ENCODE measurements around the gene ERLIN1. TPM values are rescaled to one million over a fixed set of nuclear protein-coding genes. Genes with fewer than 3 reads are reported as not detected.

ERLIN1 gene
- total RNA-seq, 1 experiment from 2014 or later, result 24.9 TPM

DNA sequence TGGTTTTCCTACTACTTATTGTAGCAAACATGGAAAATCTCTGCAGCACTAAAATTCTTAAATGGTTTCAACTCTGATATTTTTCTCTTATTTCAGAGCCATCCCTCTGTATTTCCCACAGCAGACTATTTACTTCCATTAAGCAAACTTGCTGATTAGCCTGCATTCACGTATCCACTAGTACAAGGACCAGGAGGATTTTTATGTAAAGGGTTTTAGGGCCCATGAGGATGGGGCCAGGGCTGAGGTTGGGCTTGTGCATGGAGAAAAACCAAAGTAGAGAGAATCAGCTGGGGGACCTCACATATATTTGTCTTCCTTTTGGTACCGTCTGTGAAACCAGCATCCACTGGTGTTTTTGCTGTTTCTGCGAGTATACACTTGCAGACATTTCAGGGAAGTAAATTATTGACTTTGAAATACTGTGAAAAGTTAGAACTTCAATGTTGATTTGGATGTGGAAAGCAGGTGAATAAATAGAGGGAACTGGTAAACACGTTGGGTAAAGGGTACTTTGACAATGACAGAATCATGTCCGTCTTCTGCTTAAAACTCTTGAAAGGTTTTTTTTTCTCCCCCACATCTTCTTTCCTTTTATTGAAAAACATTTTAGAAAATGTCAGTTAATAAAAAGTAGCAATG lies 44.3 kb downstream of the ERLIN1 start:
- H3K27me3 ChIP-seq (ENCODE audit: insufficient read depth, low read depth), result no peaks in the 10 kb centered on the region
- CTCF ChIA-PET, result no interaction called here

DNA sequence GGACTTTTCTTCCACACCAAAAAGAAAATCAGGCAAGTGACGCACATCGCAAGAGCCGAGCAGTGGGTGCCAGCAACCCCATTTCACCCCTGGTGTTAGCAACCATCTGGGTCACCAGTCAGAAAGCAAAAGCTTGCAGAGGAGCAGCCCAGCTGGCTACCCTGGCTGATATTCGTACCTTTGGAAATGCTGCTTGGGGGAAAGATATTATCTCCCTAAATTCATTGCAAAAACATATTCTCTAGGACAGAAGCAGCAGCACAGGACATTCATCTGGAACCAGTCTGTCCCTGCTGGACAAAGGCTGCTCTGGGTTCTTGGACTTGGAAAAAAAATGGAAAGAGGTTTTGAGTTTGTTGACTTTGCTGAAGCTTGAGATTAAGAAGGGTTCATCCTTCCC lies 45.8 kb downstream of the ERLIN1 start:
- BruUV-seq (replicated peaks), result no TSS peak
- CTCF ChIA-PET, result interaction anchor here (0.6 kb wide), 1 partner anchor 352 kb away, joined by 3 read pairs; no protein-coding TSS in a partner anchor

More for the DNA sequence above, 44.3 kb downstream of the ERLIN1 start:
- Histone ChIP-seq H3K4me2 (no peak overlapping the region), H3K9me2 (ENCODE audit: insufficient read depth) (no peaks in the 10 kb centered on the region), H3K79me2 (ENCODE audit: low read depth) (no peaks in the 10 kb centered on the region), H3K4me3 (no peak overlapping the region), H2AFZ (no peak overlapping the region), H3K4me1 (replicated peaks; ENCODE audit: insufficient read depth) (no peaks in the 10 kb centered on the region), H4K20me1 (ENCODE audit: insufficient read depth) (no peaks in the 10 kb centered on the region), H3F3A (ENCODE audit: insufficient read depth, low read depth) (no peaks in the 10 kb centered on the region), H3K9me3 (ENCODE audit: insufficient read depth, low read depth) (no peaks in the 10 kb centered on the region), H3K36me3 (ENCODE audit: low read depth) (no peaks in the 10 kb centered on the region), H3K27ac (no peak overlapping the region)
- no TSS peak for BruUV-seq (replicated peaks)
- DNase-seq, result no peak
- POLR2A ChIA-PET (ENCODE audit: unreplicated experiment), result no interaction called here
- intact Hi-C loops (cut with micrococcal nuclease; ENCODE audit: unreplicated experiment), result no loop called here
- TF ChIP-seq, protein P1, sequence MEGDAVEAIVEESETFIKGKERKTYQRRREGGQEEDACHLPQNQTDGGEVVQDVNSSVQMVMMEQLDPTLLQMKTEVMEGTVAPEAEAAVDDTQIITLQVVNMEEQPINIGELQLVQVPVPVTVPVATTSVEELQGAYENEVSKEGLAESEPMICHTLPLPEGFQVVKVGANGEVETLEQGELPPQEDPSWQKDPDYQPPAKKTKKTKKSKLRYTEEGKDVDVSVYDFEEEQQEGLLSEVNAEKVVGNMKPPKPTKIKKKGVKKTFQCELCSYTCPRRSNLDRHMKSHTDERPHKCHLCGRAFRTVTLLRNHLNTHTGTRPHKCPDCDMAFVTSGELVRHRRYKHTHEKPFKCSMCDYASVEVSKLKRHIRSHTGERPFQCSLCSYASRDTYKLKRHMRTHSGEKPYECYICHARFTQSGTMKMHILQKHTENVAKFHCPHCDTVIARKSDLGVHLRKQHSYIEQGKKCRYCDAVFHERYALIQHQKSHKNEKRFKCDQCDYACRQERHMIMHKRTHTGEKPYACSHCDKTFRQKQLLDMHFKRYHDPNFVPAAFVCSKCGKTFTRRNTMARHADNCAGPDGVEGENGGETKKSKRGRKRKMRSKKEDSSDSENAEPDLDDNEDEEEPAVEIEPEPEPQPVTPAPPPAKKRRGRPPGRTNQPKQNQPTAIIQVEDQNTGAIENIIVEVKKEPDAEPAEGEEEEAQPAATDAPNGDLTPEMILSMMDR (conservative IDR thresholded peaks at IDR 0.05), result no peak
- no peak for TF ChIP-seq EZH2 (IDR thresholded peaks at IDR 0.05; ENCODE audit: low read depth)

DNA sequence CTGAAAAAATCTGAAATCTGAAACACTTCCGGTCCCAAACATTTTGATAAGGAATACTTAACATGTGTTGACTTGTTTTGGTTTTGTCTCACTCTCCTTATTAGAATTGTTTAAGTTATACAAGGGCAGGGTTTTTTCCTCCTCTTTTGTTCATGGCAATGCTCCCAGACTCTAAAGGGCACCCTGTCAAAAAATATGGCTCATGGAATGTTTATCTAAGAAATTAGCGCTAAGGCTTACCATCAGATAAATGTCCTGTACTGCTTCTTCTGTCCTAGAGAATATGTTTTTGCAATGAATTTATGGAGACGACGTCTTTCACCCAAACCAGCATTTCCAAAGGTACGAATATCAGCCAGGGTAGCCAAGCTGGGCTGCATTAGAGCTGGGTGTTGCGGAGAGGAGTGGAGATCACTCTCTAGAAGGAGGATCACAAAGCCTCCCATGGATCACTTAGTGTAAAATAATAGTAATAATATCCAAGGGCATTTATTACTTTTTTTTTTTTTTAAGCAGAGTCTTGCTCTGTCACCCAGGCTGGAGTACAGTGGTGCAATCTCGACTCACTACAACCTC lies 46.8 kb downstream of the ERLIN1 start:
- POLR2A ChIA-PET (ENCODE audit: unreplicated experiment), result no interaction called here

More for the DNA sequence above, 45.8 kb downstream of the ERLIN1 start:
- POLR2A ChIA-PET (ENCODE audit: unreplicated experiment), result no interaction called here
- Histone ChIP-seq H3K79me2 (ENCODE audit: low read depth) (no peaks in the 10 kb centered on the region), H3F3A (ENCODE audit: insufficient read depth, low read depth) (no peaks in the 10 kb centered on the region), H3K27ac (no peak overlapping the region), H3K9me3 (ENCODE audit: insufficient read depth, low read depth) (no peaks in the 10 kb centered on the region; the same call in 1 of the 2 replicates), H3K4me3 (no peak overlapping the region), H3K4me2 (no peak overlapping the region), H3K9me2 (ENCODE audit: insufficient read depth) (no peaks in the 10 kb centered on the region), H3K36me3 (ENCODE audit: low read depth) (no peaks in the 10 kb centered on the region), H3K27me3 (ENCODE audit: insufficient read depth, low read depth) (no peaks in the 10 kb centered on the region), H4K20me1 (ENCODE audit: insufficient read depth) (no peaks in the 10 kb centered on the region), H3K4me1 (replicated peaks; ENCODE audit: insufficient read depth) (no peaks in the 10 kb centered on the region), H2AFZ (no peak overlapping the region)
- intact Hi-C loops (cut with micrococcal nuclease; ENCODE audit: unreplicated experiment), result no loop called here
- no peak for DNase-seq
- TF ChIP-seq, protein P1 (conservative IDR thresholded peaks at IDR 0.05), result no peak
- TF ChIP-seq EZH2 (IDR thresholded peaks at IDR 0.05; ENCODE audit: low read depth), result no peak

More for the DNA sequence above, 46.8 kb downstream of the ERLIN1 start:
- H2AFZ ChIP-seq, result no peak overlapping the region
- no peak overlapping the region for H3K4me2 ChIP-seq
- H3K4me1 ChIP-seq (replicated peaks; ENCODE audit: insufficient read depth), result no peaks in the 10 kb centered on the region
- H3K27ac ChIP-seq, result no peak overlapping the region
- no peak for DNase-seq
- BruUV-seq (replicated peaks), result no TSS peak
- no peaks in the 10 kb centered on the region for H3K79me2 ChIP-seq (ENCODE audit: low read depth)
- no peaks in the 10 kb centered on the region for H3K36me3 ChIP-seq (ENCODE audit: low read depth)
- H3K4me3 ChIP-seq, result no peak overlapping the region
- no peak for TF ChIP-seq EZH2 (IDR thresholded peaks at IDR 0.05; ENCODE audit: low read depth)
- TF ChIP-seq, protein P1 (conservative IDR thresholded peaks at IDR 0.05), result no peak
- no peaks in the 10 kb centered on the region for H3K9me2 ChIP-seq (ENCODE audit: insufficient read depth)
- no peaks in the 10 kb centered on the region; the same call in 1 of the 2 replicates for H3K9me3 ChIP-seq (ENCODE audit: insufficient read depth, low read depth)
- intact Hi-C loops (cut with micrococcal nuclease; ENCODE audit: unreplicated experiment), result no loop called here
- no peaks in the 10 kb centered on the region for H3F3A ChIP-seq (ENCODE audit: insufficient read depth, low read depth)
- no peaks in the 10 kb centered on the region for H4K20me1 ChIP-seq (ENCODE audit: insufficient read depth)
- H3K27me3 ChIP-seq (ENCODE audit: insufficient read depth, low read depth), result no peaks in the 10 kb centered on the region
- CTCF ChIA-PET, result no interaction called here

All from PC-9 (cell line).